Hair follicle dermal papilla cell (primary cell): ENCODE measurements around the gene GIMAP2. TPM values are rescaled to one million over a fixed set of nuclear protein-coding genes. Genes with fewer than 3 reads are reported as not detected.

Experiments
- total RNA-seq: library from RNA; depleted of rRNA; stranded (reverse); fragments of >200 nt; gene quantifications from 2 replicates; pipeline ENCODE4 v1.2.3, GENCODE V29; 2012

Gene GIMAP2
- total RNA-seq: 5.1 and 10.7 TPM in 2 replicates

DNA sequence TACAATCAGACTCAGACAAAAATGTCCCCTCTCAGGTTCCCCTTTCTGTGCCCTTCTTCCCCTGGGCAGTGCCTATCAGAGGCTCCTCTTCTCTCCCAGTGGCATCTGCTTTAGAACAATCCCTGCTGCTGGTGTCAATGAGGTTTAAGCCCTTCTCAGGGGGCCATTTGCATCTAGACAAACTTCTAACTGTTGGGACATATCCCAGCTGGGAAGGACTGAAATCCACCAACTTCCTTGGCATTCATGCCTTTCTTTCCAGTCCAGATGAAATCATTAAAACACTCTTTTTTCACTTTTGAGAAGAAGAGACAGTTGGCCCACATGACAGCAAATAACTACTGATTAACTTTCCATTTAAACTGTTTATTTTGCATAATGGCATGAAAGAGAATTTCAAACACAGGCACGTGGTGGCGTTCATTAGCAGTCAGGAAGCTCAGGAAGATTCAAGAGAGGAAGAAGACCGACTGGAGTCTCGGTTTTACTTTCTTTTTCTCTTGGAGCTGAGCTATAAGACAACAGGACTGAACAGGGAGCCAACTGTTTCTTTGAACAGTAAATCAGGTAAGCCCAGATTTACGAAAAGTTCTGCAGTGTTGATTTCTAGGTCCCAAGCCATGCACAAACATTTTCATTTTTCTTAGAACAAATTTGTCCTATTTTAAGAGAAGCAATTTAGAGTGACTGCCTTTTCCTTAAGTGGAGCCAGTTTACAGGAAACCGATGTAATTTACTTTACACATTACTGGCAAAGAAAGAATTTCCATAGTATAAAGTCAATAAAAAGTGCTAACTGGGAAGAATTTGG lies at the start of gene GIMAP2:
TSS of gene GIMAP2 (plus strand) at position 488 of the 811 bp plus-strand sequence. CDS start 1,354 bp downstream, outside the sequence.

GRCh38 chr7:150716368-150716767 lies 30.9 kb downstream of the GIMAP2 start, which contains the start of gene GIMAP1:
GIMAP1 (plus strand) TSS chr7:150716613; CDS start chr7:150719048, 2,435 bp downstream.

GRCh38 chr7:150737265-150738055 lies 52.0 kb downstream of the GIMAP2 start, which contains the start of gene GIMAP5:
GIMAP5 (plus strand) TSS chr7:150737418; CDS start chr7:150740885, 3,467 bp downstream.

Other genes with a start within 250 kb of the GIMAP2 start
- not detected in 2 replicates for gene GIMAP8, start 235.1 kb upstream of the GIMAP2 start, total RNA-seq
- gene GIMAP7, start 170.8 kb upstream of the GIMAP2 start, total RNA-seq: not detected in 2 replicates
- not detected in 2 replicates for gene GIMAP4, start 118.3 kb upstream of the GIMAP2 start, total RNA-seq
- 0.16 TPM in 1 of 2 replicates, not detected in the other for gene GIMAP6, start 53.3 kb upstream of the GIMAP2 start, total RNA-seq
- gene GIMAP1, start 30.9 kb downstream of the GIMAP2 start, total RNA-seq: 0.16 TPM in 1 of 2 replicates, not detected in the other
- under 0.01 TPM in 1 of 2 replicates, not detected in the other for gene GIMAP5, start 51.7 kb downstream of the GIMAP2 start, total RNA-seq
- gene TMEM176B, start 114.7 kb downstream of the GIMAP2 start, total RNA-seq: 0.97 and 47.9 TPM in 2 replicates
- 0.12 and 13.8 TPM in 2 replicates for gene TMEM176A, start 115.1 kb downstream of the GIMAP2 start, total RNA-seq
- not detected in 2 replicates for gene AOC1, start 166.8 kb downstream of the GIMAP2 start, total RNA-seq